ENCODE data around the gene CES4A. TPM values are rescaled to one million over a fixed set of nuclear protein-coding genes. Genes with fewer than 3 reads are reported as not detected.

Gene CES4A
- total RNA-seq, 1 donor from 2014 or later, result 14.8 TPM

DNA sequence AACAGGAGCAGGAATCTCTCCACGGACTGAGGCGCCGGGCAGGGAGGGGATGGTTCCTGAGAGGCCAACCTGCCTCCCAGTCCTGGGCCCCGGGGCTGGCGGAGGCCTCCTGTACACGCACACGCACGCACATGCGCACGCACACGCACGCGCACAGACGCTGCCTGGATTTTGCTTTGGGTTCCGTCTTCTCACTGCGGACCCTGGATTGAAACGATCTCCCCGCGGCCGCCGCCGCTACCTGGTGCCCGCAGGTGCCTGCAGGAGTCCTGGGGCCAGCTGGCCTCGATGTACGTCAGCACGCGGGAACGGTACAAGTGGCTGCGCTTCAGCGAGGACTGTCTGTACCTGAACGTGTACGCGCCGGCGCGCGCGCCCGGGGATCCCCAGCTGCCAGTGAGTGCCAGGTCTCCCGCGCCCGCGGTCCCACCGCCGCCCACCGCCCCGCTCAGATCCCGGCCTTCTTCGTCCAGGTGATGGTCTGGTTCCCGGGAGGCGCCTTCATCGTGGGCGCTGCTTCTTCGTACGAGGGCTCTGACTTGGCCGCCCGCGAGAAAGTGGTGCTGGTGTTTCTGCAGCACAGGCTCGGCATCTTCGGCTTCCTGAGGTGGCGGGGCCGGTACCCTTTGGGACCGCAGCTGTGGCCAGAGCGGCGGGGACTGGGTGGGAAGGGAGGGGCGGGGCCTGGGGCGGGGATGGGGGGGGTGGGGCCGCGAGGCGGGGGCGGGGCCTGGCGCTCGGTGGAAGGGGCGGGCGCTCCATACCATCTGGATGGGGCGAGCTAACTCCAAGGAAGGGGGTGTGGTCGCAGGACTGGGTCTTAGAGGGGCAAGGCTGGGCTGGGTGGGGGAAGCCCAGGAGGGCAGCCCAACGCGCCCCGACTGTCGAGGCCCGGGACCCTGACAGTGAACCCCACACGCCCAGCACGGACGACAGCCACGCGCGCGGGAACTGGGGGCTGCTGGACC lies 12.3 kb downstream of the CES4A start:
- TF ChIP-seq, protein P1, sequence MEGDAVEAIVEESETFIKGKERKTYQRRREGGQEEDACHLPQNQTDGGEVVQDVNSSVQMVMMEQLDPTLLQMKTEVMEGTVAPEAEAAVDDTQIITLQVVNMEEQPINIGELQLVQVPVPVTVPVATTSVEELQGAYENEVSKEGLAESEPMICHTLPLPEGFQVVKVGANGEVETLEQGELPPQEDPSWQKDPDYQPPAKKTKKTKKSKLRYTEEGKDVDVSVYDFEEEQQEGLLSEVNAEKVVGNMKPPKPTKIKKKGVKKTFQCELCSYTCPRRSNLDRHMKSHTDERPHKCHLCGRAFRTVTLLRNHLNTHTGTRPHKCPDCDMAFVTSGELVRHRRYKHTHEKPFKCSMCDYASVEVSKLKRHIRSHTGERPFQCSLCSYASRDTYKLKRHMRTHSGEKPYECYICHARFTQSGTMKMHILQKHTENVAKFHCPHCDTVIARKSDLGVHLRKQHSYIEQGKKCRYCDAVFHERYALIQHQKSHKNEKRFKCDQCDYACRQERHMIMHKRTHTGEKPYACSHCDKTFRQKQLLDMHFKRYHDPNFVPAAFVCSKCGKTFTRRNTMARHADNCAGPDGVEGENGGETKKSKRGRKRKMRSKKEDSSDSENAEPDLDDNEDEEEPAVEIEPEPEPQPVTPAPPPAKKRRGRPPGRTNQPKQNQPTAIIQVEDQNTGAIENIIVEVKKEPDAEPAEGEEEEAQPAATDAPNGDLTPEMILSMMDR (IDR thresholded peaks at IDR 0.05), result no peak
- Histone ChIP-seq H3K4me1 (peaks cover 24% of the 10 kb centered on the region), H3K9me3 (no peaks in the 10 kb centered on the region), H3K36me3 (no peaks in the 10 kb centered on the region), H3K4me3 (peak overlapping the region; percentile 65), H3K27ac (peak overlapping the region; percentile 72), H3K27me3 (ENCODE audit: low read depth) (no peaks in the 10 kb centered on the region)
- intact Hi-C loops (cut with DNase I), result no loop called here
- ATAC-seq (peak; percentile 82 to 83), DNase-seq (peak; percentile 91)

DNA sequence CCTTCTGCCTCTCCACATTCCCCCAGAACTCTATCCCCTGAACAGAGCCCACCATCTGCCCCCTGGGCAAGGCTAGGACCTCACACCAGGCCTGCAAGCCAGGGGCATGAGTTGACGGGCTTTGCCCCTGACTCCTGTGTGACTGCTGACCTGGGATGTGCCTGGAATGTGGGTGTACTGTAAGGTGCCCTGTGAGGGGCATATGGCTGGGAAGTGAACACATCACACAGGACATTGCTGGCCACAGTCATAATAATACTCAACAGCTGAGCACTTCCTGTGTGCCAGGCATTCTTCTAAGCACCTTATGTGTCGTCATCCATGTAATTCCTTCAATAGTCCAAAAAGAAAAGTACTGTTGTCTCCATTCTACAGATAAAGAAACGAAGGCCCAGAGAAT lies 13.3 kb downstream of the CES4A start:
- TF ChIP-seq, protein P1 (IDR thresholded peaks at IDR 0.05), result no peak
- no peaks in the 10 kb centered on the region for H3K36me3 ChIP-seq
- peaks cover 15% of the 10 kb centered on the region for H3K4me1 ChIP-seq
- H3K9me3 ChIP-seq, result no peaks in the 10 kb centered on the region
- no peak overlapping the region for H3K27ac ChIP-seq
- no peak for ATAC-seq
- no peak overlapping the region for H3K4me3 ChIP-seq
- intact Hi-C loops (cut with DNase I), result no loop called here
- H3K27me3 ChIP-seq (ENCODE audit: low read depth), result no peaks in the 10 kb centered on the region
- DNase-seq, result no peak

DNA sequence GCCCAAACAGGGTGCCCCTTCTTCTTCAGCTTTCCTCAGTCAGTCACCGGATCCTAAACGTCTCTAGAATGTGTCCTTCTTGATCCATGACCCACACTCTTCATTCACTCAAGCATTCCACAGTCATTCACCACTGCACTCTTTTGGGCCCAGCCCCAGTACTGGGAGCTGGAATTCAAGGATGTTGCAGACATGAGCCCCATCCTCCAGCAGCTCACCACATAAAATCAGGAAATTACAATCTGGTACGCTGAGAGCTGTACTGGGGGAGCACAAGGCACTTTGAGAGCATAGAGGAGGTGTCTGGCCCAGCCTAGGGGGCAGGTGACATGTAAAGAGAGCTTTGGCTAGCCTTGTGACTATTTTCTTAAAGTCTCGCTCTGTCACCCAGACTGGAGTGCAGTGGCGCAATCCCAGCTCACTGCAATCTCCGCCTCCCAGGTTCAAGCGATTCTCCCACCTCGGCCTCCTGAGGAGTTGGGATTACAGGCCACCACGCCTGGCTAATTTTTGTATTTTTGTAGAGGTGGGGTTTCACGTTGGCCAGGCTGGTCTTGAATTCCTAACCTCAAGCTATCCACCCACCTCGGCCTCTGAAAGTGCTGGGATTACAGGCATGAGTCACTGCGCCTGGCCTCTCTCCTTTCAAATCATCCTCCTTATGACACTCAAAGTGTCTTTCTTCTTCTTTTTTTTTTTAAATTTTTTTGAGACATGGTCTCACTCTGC lies 18.7 kb downstream of the CES4A start:
- Histone ChIP-seq H3K36me3 (no peaks in the 10 kb centered on the region), H3K9me3 (no peaks in the 10 kb centered on the region), H3K4me1 (no peaks in the 10 kb centered on the region), H3K27me3 (ENCODE audit: low read depth) (no peaks in the 10 kb centered on the region), H3K4me3 (no peak overlapping the region), H3K27ac (no peak overlapping the region)
- TF ChIP-seq, protein P1 (IDR thresholded peaks at IDR 0.05), result no peak
- DNase-seq, result no peak
- intact Hi-C loops (cut with DNase I), result no loop called here
- ATAC-seq, result peak; percentile 23 to 25

DNA sequence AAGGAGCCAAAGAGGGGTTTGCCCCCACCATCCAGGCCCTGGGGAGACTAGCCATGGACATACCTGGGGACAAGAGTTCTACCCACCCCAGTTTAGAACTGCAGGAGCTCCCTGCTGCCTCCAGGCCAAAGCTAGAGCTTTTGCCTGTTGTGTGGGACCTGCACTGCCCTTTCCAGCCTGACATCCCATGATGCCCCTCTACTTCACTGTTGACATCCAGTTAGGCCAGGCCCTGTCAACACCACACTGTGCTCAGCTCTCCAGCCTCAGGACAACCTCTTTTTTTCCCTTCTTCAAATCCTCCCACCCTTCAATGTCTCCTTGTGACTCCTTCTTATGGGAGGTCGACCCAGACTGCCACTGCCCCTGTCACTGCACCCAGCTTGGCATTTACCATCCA lies 20.8 kb downstream of the CES4A start:
- intact Hi-C loops (cut with DNase I), result no loop called here
- no peak overlapping the region for H3K4me3 ChIP-seq
- DNase-seq (no peak), ATAC-seq (no peak)
- H3K27ac ChIP-seq, result no peak overlapping the region
- no peaks in the 10 kb centered on the region for H3K9me3 ChIP-seq
- no peaks in the 10 kb centered on the region for H3K36me3 ChIP-seq
- peaks cover 10% of the 10 kb centered on the region for H3K4me1 ChIP-seq
- H3K27me3 ChIP-seq (ENCODE audit: low read depth), result peaks cover 8% of the 10 kb centered on the region
- TF ChIP-seq, protein P1 (IDR thresholded peaks at IDR 0.05), result no peak

DNA sequence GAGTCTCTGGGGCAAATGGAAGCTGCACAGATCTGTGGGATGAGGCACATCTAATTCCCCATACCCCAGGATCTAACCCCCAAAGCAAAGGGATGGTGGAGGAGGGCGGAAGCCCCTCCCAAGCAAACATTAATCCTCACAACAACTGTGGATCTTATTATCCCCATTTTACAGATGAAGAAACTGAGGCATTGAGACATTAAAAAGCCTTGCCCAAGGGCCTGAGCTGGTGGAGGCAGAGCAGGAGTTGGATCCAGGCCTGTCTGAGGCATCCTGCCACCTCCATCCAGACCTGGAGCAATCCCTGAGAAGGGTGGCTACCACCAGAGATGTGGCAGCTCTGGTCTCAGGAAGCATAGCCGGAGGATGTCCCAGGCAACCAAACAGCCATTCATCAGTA lies 22.9 kb downstream of the CES4A start:
- H3K4me1 ChIP-seq, result peaks cover 17% of the 10 kb centered on the region
- no peaks in the 10 kb centered on the region for H3K36me3 ChIP-seq
- ATAC-seq (no peak), DNase-seq (no peak)
- TF ChIP-seq, protein P1 (IDR thresholded peaks at IDR 0.05), result no peak
- no peaks in the 10 kb centered on the region for H3K9me3 ChIP-seq
- no peak overlapping the region for H3K27ac ChIP-seq
- no peak overlapping the region for H3K4me3 ChIP-seq
- H3K27me3 ChIP-seq (ENCODE audit: low read depth), result peaks cover 8% of the 10 kb centered on the region
- intact Hi-C loops (cut with DNase I), result no loop called here

Data from lower lobe of right lung (tissue), 2 donors.